ENCODE results near the gene SLC16A5.

Gene SLC16A5

DNA sequence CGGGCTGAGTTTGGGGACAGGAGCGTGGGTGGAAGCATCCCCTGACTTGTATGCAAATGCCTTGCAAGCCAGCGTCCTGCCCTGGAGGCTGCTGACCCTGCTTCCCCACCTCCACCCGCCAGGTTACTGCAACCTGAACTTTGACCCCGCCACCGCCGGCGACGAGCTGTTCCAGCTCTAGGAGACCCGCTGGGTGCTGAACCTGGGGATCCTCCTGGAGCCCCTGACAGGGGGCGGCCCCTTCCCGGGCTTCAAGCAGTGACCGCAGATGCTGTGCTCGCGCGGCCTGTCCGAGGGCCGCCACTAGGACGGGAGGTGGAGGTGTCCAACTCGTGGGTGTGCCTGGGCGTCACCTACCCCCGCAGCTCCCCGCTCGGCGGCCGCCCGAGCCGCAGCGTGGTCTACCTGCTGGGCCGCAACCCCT lies 10.7 kb upstream of the SLC16A5 start:
- H3K4me3 ChIP-seq (ENCODE audit: low read depth, low read length) = no peak overlapping the region
- TF ChIP-seq MYC (IDR thresholded peaks at IDR 0.05; ENCODE audit: low read depth, low read length) = no peak
- no peak for TF ChIP-seq POLR2A (IDR thresholded peaks at IDR 0.05; ENCODE audit: extremely low read depth, insufficient read length)
- TF ChIP-seq, protein P1, sequence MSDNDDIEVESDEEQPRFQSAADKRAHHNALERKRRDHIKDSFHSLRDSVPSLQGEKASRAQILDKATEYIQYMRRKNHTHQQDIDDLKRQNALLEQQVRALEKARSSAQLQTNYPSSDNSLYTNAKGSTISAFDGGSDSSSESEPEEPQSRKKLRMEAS (IDR thresholded peaks at IDR 0.05; ENCODE audit: low read depth, low read length) = no peak
- TF ChIP-seq CTCF (IDR thresholded peaks at IDR 0.05; ENCODE audit: low read depth, low read length) = no peak
- DNase-seq (ENCODE audit: low read depth) = no peak

DNA sequence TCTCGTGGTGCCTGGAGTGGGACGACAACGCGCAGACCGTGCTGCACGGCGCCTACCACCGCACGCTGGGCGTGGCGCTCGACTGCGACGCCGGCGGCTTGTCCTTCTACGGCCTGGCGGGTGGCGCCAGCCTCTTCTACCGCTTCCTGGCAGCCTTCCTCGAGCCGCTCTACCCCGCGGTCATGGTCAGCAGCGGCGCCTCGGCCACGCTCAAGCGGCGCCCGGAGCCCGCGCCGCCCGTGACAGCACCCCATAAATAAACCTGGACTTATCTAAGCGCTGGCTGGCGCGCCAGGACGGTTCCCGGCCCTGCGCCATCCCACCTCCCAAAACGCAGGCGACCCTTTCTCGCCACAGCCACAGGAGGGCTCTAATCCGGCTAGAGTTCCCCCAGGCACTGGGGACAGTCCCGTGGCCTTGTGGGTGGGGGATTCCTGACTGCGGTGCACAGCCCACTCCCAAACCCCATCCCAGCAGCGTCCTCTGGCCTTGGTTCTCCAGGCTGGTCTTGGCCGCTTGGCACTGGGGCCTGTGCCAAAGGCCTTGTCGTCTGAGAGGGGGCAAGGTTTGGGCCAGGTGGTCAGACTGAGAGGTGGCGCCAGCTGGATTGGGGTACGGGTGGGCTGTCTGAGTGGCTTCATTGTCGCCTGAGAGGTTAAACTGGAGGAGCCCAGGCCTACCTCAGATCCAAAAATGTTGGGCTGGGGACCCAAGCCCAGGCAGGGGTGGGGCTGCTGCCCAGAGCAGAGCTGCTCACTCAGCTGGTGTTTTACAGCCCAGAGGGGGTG lies 10.1 kb upstream of the SLC16A5 start:
- DNase-seq (ENCODE audit: low read depth) = no peak
- TF ChIP-seq POLR2A (IDR thresholded peaks at IDR 0.05; ENCODE audit: extremely low read depth, insufficient read length) = no peak
- no peak for TF ChIP-seq MYC (IDR thresholded peaks at IDR 0.05; ENCODE audit: low read depth, low read length)
- TF ChIP-seq, protein P1 (IDR thresholded peaks at IDR 0.05; ENCODE audit: low read depth, low read length) = no peak
- TF ChIP-seq CTCF (IDR thresholded peaks at IDR 0.05; ENCODE audit: low read depth, low read length) = no peak
- no peak overlapping the region for H3K4me3 ChIP-seq (ENCODE audit: low read depth, low read length)

- H3K4me3 ChIP-seq (ENCODE audit: low read depth, low read length) = no peak overlapping the region
- TF ChIP-seq MYC (IDR thresholded peaks at IDR 0.05; ENCODE audit: low read depth, low read length) (no peak), CTCF (IDR thresholded peaks at IDR 0.05; ENCODE audit: low read depth, low read length) (no peak), POLR2A (IDR thresholded peaks at IDR 0.05; ENCODE audit: extremely low read depth, insufficient read length) (no peak)
- TF ChIP-seq, protein P1 (IDR thresholded peaks at IDR 0.05; ENCODE audit: low read depth, low read length) = no peak
- DNase-seq (ENCODE audit: low read depth) = peak; percentile 57
Measured at GRCh38 chr17:75078284-75079022, 9.3 kb upstream of the SLC16A5 start.

DNA sequence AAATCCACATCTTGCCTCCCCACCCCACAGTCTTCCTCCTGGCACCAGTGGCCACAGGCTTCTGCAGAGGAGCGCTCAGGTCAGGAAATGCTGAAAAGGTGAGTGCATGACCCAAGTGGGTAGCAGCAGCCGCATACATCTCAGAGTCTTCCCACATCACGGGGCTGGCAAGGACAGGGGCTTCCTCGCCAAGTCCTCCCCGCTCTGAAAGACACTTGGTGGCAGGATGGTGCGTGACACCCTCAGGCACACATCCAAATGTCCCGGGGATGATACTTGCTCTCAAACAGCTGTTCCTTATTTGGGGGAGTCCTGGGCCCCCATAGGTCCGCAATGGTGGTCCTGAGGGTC lies 8.8 kb upstream of the SLC16A5 start:
- no peak for DNase-seq (ENCODE audit: low read depth)
- H3K4me3 ChIP-seq (ENCODE audit: low read depth, low read length) = no peak overlapping the region
- TF ChIP-seq POLR2A (IDR thresholded peaks at IDR 0.05; ENCODE audit: extremely low read depth, insufficient read length) (no peak), MYC (IDR thresholded peaks at IDR 0.05; ENCODE audit: low read depth, low read length) (no peak), CTCF (IDR thresholded peaks at IDR 0.05; ENCODE audit: low read depth, low read length) (no peak)
- TF ChIP-seq, protein P1 (IDR thresholded peaks at IDR 0.05; ENCODE audit: low read depth, low read length) = no peak

DNA sequence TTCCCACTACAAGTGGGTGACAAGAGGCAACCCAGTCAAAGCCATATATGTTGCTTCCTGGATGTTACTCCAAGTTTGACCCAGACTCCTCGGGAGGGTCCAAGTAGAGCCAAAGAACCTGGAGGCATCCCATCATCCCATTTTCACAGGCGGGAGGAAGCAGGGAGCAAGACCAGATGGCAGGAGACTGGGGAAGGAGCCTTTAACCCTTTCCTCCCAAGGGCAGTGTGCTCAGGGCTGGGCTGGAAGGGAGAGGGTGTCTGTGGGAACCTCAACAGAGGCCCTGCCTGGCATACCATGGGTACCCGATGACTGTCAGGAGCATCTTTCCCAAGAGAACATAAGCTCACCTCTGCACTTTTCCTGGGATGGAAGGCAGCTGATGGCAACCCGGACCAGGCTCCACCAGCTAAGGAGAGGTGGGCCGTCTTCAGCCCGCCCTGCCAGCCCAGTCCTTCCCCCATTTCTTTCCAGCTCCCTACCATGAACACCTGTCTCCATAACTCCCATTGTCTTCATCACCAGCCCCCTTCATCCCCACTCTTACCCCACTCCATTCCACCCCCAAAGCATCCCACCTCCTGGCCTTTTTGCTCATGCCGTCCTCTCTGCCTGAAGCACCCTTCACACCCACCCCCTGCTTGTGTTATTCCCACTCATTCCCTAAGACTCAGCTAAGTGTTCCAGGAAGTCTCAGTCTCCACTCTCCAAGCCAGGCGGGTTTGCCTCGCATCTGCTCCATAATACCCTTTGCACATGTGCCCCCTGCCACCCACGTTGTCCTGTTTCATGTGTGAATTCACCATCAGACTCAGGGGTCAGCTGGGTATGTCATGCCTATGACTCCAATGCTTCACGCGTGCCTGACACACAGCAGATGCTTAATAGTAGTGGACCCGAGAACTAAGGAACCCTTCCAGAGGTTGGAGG lies 5.9 kb upstream of the SLC16A5 start:
- H3K4me3 ChIP-seq (ENCODE audit: low read depth, low read length) = no peak overlapping the region
- TF ChIP-seq POLR2A (IDR thresholded peaks at IDR 0.05; ENCODE audit: extremely low read depth, insufficient read length) (no peak), MYC (IDR thresholded peaks at IDR 0.05; ENCODE audit: low read depth, low read length) (no peak), CTCF (IDR thresholded peaks at IDR 0.05; ENCODE audit: low read depth, low read length) (no peak)
- TF ChIP-seq, protein P1 (IDR thresholded peaks at IDR 0.05; ENCODE audit: low read depth, low read length) = no peak
- DNase-seq (ENCODE audit: low read depth) = no peak

Data from NB4 (cell line).